AG08395 (cell line): ENCODE measurements around the gene CHD9.
"Not testable (repeated sequence)": the region's sequence is repeated elsewhere in the genome, so short reads cannot be mapped to it uniquely, and the experiment has no call there.

Experiments
- DNase-seq: peaks from one replicate; pipeline ENCODE4 v3.0.0; 2012; ENCODE audit warnings: mixed read lengths, low spot score

The CHD9 gene

DNA sequence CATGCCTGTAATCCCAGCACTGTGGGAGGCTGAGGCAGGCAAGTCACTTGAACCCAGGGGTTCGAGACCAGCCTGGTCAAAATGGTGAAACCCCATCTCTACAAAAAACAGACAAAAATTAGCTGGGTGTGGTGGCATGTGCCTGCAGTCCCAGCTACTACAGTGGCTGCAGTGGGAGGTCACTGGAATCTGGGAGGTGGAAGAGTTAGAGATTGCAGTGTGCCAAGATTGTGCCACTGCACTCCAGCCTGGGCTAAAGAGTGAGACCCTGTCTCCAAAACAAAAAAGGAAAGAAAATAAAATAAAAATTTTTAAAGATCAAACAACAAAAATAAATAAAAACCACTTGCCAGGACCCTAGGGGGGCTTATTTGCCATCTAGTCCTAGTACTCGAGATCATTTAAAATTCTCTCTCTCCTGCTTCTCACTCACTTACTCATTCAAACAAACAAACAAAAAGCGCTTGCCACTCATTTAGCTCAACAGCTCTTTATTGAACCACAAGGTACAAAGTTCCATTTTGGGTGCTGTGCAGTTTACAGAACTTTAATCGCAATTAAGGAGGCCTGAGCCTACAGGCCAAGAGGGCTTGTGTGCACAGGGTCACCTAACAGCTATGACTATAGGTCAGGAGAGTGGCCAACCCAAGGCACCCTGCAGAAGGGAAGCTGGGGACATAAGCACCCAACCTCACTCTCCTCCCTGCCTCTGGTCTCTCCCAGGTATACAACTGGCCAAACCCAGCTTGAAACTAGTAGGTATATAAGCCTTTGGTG, 6.5 kb upstream of the CHD9 start:
- no peak for DNase-seq

- not testable (repeated sequence) for DNase-seq
These were observed 3.5 kb upstream of the CHD9 start for GRCh38 chr16:53051255-53051654.

DNA sequence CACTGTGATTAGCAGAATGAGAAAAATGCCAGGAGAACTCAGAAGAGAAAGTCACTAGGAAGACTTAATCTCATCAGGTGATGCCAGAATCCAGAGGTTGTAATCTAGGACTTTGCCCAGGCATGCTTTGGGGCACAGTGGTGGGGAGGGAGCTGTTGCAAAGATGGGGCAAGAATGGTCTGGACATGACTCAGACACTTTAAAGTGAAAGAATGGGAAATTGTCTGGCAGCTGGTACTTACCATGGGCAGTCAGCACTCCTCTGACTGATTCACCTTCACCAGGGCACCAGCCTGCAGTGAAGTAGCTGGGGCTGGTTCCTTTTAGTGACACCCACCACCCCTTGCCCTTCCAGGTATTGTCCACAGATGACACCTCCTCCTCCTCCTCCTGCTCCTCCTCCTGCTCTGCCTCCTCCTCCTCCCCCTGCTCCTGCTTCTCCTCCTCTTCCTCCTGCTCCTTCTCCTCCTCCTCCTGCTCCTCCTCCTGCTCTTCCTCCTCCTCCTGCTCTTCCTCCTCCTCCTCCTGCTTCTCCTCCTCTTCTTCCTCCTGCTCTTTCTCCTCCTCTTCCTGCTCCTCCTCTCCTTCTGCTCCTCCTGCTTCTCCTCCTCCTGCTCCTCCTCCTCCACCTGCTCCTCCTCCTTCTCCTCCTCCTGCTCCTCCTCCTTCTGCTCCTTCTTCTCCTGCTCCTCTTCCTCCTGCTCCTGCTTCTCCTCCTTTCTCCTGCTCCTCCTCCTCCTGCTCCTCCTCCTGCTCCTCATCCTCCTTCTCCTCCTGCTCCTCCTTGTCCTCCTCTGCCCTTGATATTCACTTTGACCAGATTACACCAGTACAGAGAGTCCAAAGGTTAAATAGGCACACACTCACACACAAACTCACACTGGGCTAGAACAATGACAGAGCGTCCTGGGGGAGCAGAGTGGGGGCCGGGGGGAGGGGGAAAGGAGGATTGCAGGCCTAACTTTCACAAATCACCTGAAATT, 2.0 kb upstream of the CHD9 start, which contains the start of gene CHD9NB:
CHD9NB (minus strand) TSS at position 379 of the 983 bp plus-strand sequence. CDS start 8,739 bp downstream, outside the sequence.
- peak; percentile 90 for DNase-seq

DNA sequence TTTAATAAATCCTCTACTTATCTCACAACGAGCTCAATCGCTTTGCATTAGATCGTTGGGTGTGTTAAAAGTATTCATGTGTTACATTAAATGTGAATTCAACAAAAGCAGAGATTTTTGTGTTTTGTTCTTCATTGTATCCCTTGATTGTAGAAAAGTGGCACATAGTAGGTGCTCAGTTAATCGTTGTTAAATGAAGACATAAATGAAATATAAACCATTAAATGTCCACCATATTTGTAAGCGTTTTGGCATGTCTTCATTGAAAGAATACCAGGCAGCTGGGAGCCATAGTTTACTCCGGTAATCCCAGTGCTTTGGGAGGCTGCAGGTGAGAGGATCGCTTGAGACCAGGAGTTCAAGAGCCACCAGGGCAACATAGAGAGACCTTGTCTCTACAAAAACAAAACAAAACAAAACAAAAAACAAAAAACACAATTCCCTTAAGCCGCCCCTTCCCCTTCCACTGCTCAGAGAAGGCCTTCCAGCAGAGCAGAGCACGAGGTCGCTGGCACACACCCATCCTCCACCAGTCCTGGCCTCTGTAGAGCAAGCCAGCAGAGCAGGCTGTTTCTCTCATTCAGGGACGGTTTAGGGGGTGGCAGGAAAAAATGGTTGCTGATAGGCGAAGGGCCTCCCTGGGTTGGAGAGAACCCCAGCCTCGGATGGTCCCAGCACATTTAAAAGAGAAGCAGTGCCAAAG, 673 bp upstream of the CHD9 start:
- DNase-seq = no peak

DNA sequence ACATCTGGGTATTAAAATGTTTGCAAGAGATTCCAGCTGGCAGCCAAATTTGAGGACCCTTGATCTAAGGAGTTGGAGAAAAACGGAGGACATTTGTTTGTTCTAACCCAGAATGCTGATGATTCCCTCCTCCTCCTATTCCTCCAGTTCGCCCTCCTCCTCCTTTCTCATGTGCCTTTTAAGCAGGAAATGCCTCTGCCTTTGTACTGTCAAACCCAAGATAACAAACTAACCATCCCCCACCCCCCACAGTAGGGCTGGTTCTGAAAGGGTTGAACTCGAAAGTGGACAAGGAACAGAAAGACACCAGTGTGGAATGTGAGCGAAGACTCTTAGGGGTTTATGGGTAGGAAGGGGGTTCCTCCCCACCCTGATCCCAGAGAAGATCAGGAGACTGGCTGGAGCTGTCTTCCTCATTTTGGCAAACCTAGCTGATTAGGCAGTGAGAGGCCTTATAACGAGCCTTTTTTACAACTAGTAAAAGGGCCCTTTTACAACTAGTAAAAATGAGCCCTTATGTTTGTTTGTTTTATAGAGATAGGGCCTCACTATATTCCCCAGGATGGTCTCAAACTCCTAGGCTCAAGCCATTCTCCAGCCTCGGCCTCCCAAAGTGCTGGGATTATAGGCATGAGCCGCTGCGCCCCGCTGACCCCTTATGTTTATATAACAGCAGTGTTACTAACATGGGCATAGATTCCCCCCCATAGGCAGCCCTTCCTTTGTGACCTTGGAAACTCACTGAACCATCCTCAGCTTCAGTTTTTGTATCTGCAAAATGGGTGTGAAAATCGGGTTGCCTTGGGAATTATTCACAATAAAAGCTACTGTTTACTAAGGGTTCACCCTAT, 975 bp downstream of the CHD9 start:
- peak; percentile 33 for DNase-seq

GRCh38 chr16:53056392-53056881, 1.6 kb downstream of the CHD9 start:
- no peak for DNase-seq

GRCh38 chr16:53057658-53058057, 2.9 kb downstream of the CHD9 start:
- DNase-seq = no peak

GRCh38 chr16:53058441-53058840, 3.6 kb downstream of the CHD9 start:
- DNase-seq = no peak

- DNase-seq = no peak
These were observed 4.1 kb downstream of the CHD9 start for GRCh38 chr16:53058882-53059281.

DNA sequence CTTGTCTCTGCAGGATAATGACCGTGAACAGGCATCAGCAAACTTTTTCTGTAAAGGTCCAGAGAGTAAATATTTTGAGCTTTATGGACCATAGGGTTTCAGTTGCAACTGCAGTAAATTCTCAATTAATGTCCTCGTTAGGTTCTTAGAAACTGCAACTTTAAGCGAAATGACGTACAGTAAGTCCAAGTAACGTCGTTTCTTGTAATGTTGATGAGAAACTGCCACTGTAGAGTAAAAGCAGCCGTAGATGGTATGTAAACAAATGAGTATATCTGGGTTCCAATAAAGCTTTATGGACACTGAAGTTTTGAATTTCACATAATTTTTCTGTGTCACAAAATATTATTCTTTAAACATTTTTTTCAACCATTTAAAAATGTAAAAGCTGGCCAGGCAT, 4.9 kb downstream of the CHD9 start:
- no peak for DNase-seq

- DNase-seq = no peak
These were observed 6.5 kb downstream of the CHD9 start for GRCh38 chr16:53061256-53061655.

DNA sequence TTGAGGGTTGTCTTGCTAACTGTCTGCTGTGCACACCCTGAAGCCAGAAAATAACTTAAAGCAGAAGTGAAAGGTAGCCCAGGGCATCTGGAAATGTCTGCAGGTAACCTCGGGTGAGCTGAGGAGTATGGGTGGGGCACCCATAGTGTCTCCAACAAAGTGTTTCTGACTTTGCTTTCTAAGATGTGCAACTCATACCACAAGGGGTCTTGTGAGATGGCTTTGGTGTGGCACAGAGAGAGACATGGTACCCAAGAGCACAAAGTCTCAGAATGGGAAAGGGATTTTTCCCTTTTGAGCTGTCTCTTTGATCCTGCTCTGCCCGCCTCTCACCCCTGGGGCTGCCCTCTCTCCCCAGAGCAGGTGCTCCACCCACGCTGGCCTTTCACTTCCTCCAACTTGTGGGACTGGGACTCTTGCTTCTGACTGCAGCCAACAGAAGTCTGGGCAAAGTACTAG, 6.9 kb downstream of the CHD9 start:
- DNase-seq = no peak

- no peak for DNase-seq
These were observed 9.3 kb downstream of the CHD9 start for GRCh38 chr16:53064081-53064578.

GRCh38 chr16:53065461-53066061, 10.8 kb downstream of the CHD9 start:
- no peak for DNase-seq

- no peak for DNase-seq
These were observed 12.9 kb downstream of the CHD9 start for GRCh38 chr16:53067675-53068074.

GRCh38 chr16:53068423-53068833, 13.6 kb downstream of the CHD9 start:
- no peak for DNase-seq

- no peak for DNase-seq
These were observed 15.0 kb downstream of the CHD9 start for GRCh38 chr16:53069772-53070171.

DNA sequence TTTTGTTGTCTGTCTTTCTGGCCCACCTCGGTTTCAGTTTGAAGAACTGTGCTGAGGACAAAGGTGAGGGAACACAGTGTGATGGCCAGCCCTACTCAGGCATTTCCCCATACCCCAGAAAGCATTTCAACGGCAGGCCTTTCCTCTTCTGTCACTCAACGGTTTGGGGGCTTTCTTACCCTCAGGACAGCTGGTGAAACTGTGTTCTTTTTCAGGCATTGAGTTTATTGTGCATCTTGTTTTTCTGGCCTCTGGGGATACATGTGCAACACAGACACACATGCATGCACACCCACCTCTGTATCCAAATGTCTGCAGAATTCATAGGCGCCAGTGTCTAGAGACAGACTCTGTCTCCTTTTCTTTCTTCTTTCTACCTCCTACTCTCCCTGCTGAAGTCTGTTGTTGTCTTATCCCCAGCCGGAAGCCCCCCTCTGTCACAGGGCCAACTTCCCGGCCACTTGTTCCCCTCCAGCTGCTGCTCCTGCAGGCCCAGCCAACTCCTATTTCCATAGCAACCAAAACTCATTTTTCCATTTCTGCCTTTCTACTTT, 17.0 kb downstream of the CHD9 start:
- DNase-seq = no peak

- no peak for DNase-seq
These were observed 18.2 kb downstream of the CHD9 start for GRCh38 chr16:53073022-53073421.

GRCh38 chr16:53074296-53074695, 19.5 kb downstream of the CHD9 start:
- not testable (repeated sequence) for DNase-seq
